Tibial nerve (tissue), 3 donors: ENCODE data around the gene IFIT1B.

Source experiments
- CTCF ChIP-seq, 5 experiments: fragments of 200-600 bp in 3 of 5; fragments of 450-650 bp in 2 of 5; sonication (generic) in 3 of 5; IDR thresholded peaks; one replicate each; pipeline ENCODE4 v1.5.1; 2016 to 2019; ENCODE audit warnings: antibody characterized with exemption in 5 of 5, mild to moderate bottlenecking in 3 of 5, moderate library complexity in 2 of 5
- POLR2A ChIP-seq, 2 donors: fragments of 450-650 bp; IDR thresholded peaks; one replicate each; pipeline ENCODE4 v1.6.1; 2017; ENCODE audit warnings: antibody characterized with exemption in 2 of 2, mild to moderate bottlenecking in 2 of 2, moderate library complexity in 2 of 2

GRCh38 chr10:89338713-89339112 is 39.1 kb upstream of the IFIT1B start:
- TF ChIP-seq CTCF (IDR thresholded peaks at IDR 0.05), result no peak
- no peak for TF ChIP-seq POLR2A (IDR thresholded peaks at IDR 0.05)
